Breast epithelium (tissue), 4 donors: ENCODE data around the gene C1QTNF6. TPM values are rescaled to one million over a fixed set of nuclear protein-coding genes. Genes with fewer than 3 reads are reported as not detected.

Experiments
- DNase-seq, 2 donors: peaks; one replicate each; pipeline ENCODE4 v3.0.0-alpha.2; 2019; ENCODE audit warnings: low spot score in 2 of 2
- H3K27ac ChIP-seq, 2 donors: fragments of 200-600 bp; sonication (generic) in 1 of 2; one replicate each; pipeline ENCODE4 v1.5.1; 2016 to 2019; ENCODE audit warnings: mild to moderate bottlenecking in 1 of 2
- H3K27me3 ChIP-seq, 2 donors: fragments of 200-600 bp; sonication (generic) in 1 of 2; one replicate each; pipeline versions ENCODE4 v1.5.1 to v1.6.0; 2017 to 2019; ENCODE audit warnings: control low read depth in 1 of 2, mild to moderate bottlenecking in 1 of 2
- H3K36me3 ChIP-seq: fragments of 200-600 bp; one replicate; pipeline ENCODE4 v1.5.1; 2019
- H3K4me1 ChIP-seq, 2 donors: fragments of 200-600 bp; sonication (generic); one replicate each; pipeline ENCODE4 v1.5.1; 2016 to 2019; ENCODE audit warnings: control low read depth in 1 of 2
- H3K4me3 ChIP-seq, 3 donors: fragments of 200-600 bp; sonication (generic); 1 replicate in 2 of 3; 2 replicates in 1 of 3; pipeline ENCODE4 v1.5.1; 2016 to 2019; ENCODE audit warnings: mild to moderate bottlenecking in 3 of 3, moderate library complexity in 2 of 3
- H3K9me3 ChIP-seq, 2 donors: fragments of 200-600 bp; sonication (generic) in 1 of 2; one replicate each; pipeline ENCODE4 v1.5.1; 2016 to 2019; ENCODE audit warnings: control low read depth in 1 of 2
- CTCF ChIP-seq, 3 donors: fragments of 450-650 bp; IDR thresholded peaks; one replicate each; pipeline ENCODE4 v1.5.1; 2016 to 2017; ENCODE audit warnings: antibody characterized with exemption in 3 of 3, mild to moderate bottlenecking in 3 of 3, moderate library complexity in 3 of 3
- POLR2A ChIP-seq: fragments of 450-650 bp; IDR thresholded peaks from one replicate; pipeline ENCODE4 v1.6.1; 2016; ENCODE audit warnings: antibody characterized with exemption, mild to moderate bottlenecking, moderate library complexity
- POLR2AphosphoS5 ChIP-seq, 3 donors: sonication (generic); formaldehyde crosslinking; IDR thresholded peaks; one replicate each; pipeline ENCODE4 v1.6.1; 2017; ENCODE audit warnings: antibody characterized with exemption in 3 of 3
- intact Hi-C: fragments of 100-400 bp; cut with DNase I; formaldehyde crosslinking; loops from one replicate; pipeline ENCODE4 v1.15.1; 2023; ENCODE audit warnings: low total_unique reads
- total RNA-seq, 3 donors: library from RNA; depleted of rRNA; stranded (reverse); fragments of >200 nt; gene quantifications; one replicate each; pipeline ENCODE4 v1.1.0, GENCODE V29; 2016

The C1QTNF6 gene
- total RNA-seq, 3 donors from 2014 or later = 2.2 to 3.6 (median 3.5) TPM

GRCh38 chr22:37144180-37144554 is 43.9 kb downstream of the C1QTNF6 start:
- no peak overlapping the region for H3K27ac ChIP-seq
- no peak for DNase-seq
- TF ChIP-seq POLR2AphosphoS5 (IDR thresholded peaks at IDR 0.05) = no peak
- TF ChIP-seq POLR2A = no peak
- no peak for TF ChIP-seq CTCF (IDR thresholded peaks at IDR 0.05)
- intact Hi-C loops = no loop called here
- no peaks in the 10 kb centered on the region for H3K4me1 ChIP-seq
- no peak overlapping the region for H3K4me3 ChIP-seq
- no peaks in the 10 kb centered on the region for H3K27me3 ChIP-seq
- H3K9me3 ChIP-seq = no peaks in the 10 kb centered on the region
- no peaks in the 10 kb centered on the region for H3K36me3 ChIP-seq

DNA sequence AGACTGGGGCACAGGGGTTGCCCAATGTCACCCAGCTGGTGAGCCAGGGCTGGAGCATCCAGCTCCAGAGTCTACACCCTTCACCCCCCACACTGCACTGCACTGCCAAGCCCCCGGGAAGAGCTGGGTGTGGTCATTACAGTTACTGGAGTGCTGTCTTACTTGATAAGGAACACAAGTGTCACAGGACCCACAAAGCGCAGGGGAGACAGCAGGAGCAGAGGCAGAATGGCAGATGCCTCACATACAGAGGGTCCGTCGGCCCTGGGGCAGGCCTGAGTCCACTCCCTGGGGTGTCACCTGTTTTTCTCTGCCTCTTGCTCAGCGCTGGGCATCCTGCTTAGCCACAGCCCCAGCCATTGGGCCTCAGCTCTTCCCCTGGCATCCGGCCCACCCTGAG is 46.1 kb downstream of the C1QTNF6 start:
- H3K9me3 ChIP-seq = no peaks in the 10 kb centered on the region
- no peaks in the 10 kb centered on the region for H3K4me1 ChIP-seq
- H3K4me3 ChIP-seq = no peak overlapping the region
- TF ChIP-seq CTCF (IDR thresholded peaks at IDR 0.05) = no peak
- TF ChIP-seq POLR2A = no peak
- TF ChIP-seq POLR2AphosphoS5 (IDR thresholded peaks at IDR 0.05) = no peak
- H3K27me3 ChIP-seq = no peaks in the 10 kb centered on the region
- intact Hi-C loops = no loop called here
- H3K36me3 ChIP-seq = no peaks in the 10 kb centered on the region
- H3K27ac ChIP-seq = no peak overlapping the region
- no peak for DNase-seq

- intact Hi-C loops = no loop called here
- TF ChIP-seq CTCF (IDR thresholded peaks at IDR 0.05) = no peak
- no peak for TF ChIP-seq POLR2AphosphoS5 (IDR thresholded peaks at IDR 0.05)
- no peak for TF ChIP-seq POLR2A
Observed at GRCh38 chr22:37141476-37141875, 46.6 kb downstream of the C1QTNF6 start.

DNA sequence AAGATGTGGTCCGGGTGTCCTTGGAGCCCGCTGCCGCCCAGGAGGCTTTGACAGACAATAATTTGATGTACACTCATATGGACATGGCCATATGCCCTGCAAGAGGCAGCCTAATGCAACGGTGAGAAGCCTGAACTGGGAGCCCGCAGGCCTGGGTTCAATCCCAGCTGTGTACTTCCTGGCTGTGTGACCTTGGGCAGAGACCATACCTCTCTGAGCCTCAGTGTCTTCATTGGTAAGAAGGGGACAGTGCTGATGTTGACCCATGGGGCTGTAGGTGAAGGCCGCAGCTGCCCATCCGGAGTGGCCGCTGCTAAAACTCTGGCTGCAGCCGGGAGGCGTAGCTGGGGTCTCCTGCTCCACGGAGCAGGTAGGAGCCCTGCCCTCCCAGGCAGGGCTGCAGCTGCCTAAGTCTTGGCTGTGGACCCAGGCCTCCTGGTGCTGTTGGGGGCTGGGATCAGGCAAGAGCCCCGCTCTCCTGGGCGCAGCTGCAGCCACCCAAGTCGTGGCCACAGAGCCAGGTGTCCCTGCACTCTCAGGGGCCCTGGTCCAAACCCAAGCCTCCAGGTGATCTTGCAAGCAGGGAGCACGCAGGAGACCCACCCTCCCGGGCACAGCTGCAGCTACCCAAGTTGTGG is 47.2 kb downstream of the C1QTNF6 start:
- Histone ChIP-seq H3K9me3 (no peaks in the 10 kb centered on the region), H3K27ac (no peak overlapping the region), H3K4me1 (no peaks in the 10 kb centered on the region), H3K36me3 (no peaks in the 10 kb centered on the region), H3K27me3 (no peaks in the 10 kb centered on the region), H3K4me3 (no peak overlapping the region)
- intact Hi-C loops = no loop called here
- TF ChIP-seq POLR2AphosphoS5 (IDR thresholded peaks at IDR 0.05) = no peak
- no peak for TF ChIP-seq CTCF (IDR thresholded peaks at IDR 0.05)
- no peak for TF ChIP-seq POLR2A
- DNase-seq = no peak

More at GRCh38 chr22:37141476-37141875, 46.6 kb downstream of the C1QTNF6 start:
- H3K27ac ChIP-seq = no peak overlapping the region
- no peak for DNase-seq
- H3K9me3 ChIP-seq = no peaks in the 10 kb centered on the region
- no peaks in the 10 kb centered on the region for H3K4me1 ChIP-seq
- H3K4me3 ChIP-seq = no peak overlapping the region
- no peaks in the 10 kb centered on the region for H3K27me3 ChIP-seq
- H3K36me3 ChIP-seq = no peaks in the 10 kb centered on the region

DNA sequence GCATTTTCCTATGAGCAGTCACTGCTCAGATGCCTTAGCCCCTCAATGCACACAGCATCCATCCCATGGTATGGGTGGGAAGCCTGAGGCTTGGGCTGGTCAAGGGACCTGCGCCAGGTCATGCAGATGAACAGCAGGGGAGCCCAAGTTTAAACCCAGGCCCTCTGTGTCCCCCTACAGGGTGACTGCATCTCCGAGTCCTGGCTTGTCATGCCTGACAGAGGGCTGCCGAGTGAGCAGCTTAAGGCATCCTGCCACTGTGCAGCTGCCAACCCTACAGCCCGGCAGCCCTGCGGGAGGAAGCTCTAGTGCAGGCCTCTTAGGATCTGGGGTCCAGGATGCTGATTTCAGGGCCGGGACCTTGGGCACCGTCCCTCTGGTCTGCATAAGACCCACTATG is 48.3 kb downstream of the C1QTNF6 start:
- Histone ChIP-seq H3K4me3 (no peak overlapping the region), H3K9me3 (no peaks in the 10 kb centered on the region), H3K4me1 (no peaks in the 10 kb centered on the region), H3K27ac (no peak overlapping the region), H3K36me3 (no peaks in the 10 kb centered on the region), H3K27me3 (no peaks in the 10 kb centered on the region)
- intact Hi-C loops = loop anchor here (10.0 kb wide), 1 partner anchor 1945 kb away; no protein-coding TSS in a partner anchor
- no peak for TF ChIP-seq CTCF (IDR thresholded peaks at IDR 0.05)
- TF ChIP-seq POLR2AphosphoS5 (IDR thresholded peaks at IDR 0.05) = no peak
- TF ChIP-seq POLR2A = no peak
- DNase-seq = no peak
